HG03558 (cell line): ENCODE measurements around the gene CCL24.
"Not testable (repeated sequence)": the region's sequence is repeated elsewhere in the genome, so short reads cannot be mapped to it uniquely, and the experiment has no call there.

Experiments
- ATAC-seq: cut with Tn5 transposase; IDR thresholded peaks from one replicate; pipeline ENCODE4 v1.9.1; 2021; ENCODE audit warnings: moderate number of reproducible peaks; ENCODE audit not compliant: unreplicated experiment; ENCODE audit errors: extremely low read depth

Gene CCL24

GRCh38 chr7:75823198-75823910, 9.7 kb upstream of the CCL24 start:
- ATAC-seq: no peak

DNA sequence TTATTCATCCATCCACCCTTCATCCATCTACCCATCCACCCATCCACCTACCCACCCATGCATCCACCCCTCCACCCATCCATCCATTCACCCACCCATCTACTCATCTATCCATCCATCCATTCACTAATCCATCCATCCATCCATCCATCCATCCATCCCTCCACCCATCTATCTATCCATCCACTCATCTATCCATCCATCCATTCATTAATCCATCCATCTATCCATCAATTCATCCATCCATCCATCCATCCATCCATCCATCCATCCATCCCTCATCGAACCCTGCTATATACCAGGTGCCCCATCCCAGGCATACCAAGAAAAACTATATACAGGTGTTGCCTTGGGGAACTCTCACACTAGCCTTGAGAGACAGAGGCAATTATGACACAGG, 7.1 kb upstream of the CCL24 start:
- no peak for ATAC-seq

DNA sequence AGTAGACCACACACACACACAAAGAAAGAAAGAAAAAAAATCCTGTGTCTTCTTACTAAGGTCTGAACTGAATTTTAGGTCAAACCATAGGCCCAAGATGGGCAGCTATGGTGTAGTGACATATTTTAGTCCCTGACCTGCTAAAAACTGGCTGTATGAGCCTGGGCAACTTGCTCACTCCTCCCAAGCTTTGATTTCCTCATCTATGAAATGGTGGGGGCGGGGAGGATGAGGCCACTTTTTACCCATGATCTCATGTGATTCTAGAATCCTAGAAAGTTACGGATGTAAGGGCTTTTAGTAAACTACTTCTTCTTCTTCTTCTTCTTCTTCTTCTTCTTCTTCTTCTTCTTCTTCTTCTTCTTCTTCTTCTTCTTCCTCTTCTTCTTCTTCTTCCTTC, 6.1 kb upstream of the CCL24 start:
- no peak for ATAC-seq

GRCh38 chr7:75818472-75818871, 4.9 kb upstream of the CCL24 start:
- no peak for ATAC-seq

DNA sequence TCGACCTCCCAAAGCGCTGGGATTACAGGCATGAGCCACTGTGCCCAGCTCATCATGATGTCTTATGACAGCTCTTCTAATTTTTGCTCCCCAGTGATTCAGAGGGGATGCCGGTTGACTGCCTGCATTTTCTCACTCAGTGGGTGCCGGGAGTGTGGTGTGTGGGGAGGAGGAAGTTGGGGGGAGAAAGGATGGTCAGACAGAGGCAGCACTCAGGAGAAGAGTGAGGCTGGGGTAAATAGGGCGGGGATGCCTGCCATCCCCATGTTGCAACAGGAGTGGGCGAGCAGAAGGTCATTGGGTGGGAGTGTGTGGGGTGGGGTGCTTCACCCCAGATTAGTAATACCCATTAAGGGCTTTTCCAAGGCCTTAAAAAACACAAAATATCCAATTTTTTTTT, 3.5 kb upstream of the CCL24 start:
- ATAC-seq: no peak

DNA sequence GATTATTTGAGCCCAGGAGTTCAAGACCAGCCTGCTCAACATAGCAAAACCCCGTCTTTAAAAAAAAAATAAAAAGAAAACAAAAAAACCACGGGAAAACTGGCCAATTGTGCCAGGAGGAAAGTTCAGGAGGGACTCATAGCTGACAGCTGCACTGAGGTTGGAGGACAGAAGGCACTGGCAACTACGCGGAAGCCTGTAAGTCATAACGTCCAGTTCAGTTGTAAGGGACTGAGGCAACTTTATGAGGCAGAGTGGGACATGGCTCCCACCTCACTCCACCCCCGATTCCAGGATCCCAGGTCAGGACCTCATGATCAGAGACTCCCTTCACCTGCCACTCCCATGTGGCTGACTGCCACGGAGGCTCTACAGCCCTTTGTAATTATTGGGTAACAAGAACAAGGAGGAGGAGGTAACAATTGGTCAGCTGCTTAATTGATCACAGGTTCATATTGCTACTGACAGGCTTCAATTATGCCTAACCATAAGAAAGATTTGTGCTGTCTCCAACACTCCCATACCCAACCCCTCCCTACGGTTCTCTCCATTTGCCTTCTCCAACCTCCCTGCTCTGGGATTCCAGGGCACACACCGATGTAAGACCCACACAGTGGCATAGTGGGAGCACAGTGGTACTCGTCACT, 1.9 kb upstream of the CCL24 start:
- ATAC-seq: no peak

DNA sequence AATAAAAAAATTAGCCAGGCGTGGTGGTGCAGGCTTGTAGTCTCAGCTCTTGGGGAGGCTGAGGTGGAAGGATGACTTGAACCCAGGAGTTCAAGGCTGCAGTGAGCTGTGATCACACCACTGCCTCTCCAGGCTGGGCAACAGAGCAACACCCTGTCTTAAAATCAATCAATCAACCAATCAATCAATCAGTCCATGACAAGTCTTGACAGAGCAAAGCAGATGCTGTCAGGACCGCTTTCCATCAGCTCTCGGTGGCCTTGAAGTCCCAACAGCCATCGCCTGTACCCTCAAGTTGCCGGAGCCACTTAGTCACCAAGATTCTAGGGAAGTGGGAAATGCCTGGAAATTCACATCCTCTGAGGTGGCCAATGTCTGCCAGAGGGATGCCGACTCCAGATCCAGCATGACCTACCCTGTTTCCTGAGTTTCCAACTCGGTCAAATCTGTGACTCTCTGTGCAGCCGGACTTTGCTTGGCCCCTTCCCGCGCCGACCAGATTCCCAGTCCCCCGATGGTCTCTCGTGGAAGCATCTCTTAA, 871 bp upstream of the CCL24 start:
- ATAC-seq: no peak

DNA sequence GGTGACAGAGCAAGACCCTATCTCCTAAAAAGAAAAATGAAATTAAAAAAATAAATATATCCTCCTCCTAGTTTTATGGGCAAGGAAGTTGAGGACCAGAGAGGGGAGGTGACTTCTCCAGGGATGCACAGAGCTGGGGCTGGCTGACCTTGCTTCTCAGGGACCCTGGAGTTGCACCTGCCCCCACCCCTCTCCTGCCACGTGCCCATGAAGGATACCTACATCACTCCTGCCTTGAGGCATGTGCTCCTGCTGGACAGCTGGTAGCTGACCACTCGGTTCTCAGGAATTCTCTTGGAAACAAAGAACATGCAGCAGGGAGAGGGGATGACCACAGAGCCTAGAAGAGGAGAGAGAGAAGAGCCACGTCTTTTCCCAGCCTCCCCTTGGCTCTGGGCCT, 522 bp downstream of the CCL24 start:
- no peak for ATAC-seq

GRCh38 chr7:75811894-75812678, 1.5 kb downstream of the CCL24 start:
- ATAC-seq: no peak

DNA sequence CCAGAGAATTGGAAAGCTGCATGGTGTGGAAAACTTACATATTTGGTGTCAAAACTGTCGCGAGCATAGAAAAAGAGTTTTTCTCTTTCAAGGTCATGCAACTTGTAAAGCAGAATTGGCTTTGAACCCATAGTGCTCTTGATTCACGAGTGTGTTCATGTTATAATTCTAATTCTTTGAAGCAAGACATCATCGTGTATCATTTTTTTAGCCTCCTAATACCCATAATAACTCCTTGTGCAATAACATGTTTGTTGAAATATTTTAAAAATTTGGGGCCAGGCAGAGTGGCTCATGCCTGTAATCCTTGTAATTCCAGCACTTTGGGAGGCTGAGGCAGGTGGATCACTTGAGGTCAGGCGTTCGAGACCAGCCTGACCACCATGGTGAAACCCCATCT, 4.2 kb downstream of the CCL24 start:
- no peak for ATAC-seq

GRCh38 chr7:75808106-75808505, 5.5 kb downstream of the CCL24 start:
- no peak for ATAC-seq

DNA sequence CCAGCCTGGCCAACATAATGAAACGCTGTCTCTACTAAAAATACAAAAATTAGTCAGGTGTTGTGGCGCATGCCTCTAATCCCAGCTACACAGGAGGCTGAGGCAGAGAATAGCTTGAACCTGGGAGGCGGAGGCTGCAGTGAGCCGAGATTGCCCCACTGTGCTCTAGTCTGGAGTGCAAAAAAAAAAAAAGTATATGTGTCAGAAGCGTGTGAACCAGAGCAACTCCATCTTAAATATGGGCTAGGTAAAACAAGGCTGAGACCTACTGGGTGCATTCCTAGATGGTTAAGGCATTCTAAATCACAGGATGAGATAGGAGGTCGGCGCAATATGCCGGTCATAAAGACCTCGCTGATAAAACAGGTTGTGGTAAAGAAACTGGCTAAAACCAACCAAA, 6.2 kb downstream of the CCL24 start:
- no peak for ATAC-seq

DNA sequence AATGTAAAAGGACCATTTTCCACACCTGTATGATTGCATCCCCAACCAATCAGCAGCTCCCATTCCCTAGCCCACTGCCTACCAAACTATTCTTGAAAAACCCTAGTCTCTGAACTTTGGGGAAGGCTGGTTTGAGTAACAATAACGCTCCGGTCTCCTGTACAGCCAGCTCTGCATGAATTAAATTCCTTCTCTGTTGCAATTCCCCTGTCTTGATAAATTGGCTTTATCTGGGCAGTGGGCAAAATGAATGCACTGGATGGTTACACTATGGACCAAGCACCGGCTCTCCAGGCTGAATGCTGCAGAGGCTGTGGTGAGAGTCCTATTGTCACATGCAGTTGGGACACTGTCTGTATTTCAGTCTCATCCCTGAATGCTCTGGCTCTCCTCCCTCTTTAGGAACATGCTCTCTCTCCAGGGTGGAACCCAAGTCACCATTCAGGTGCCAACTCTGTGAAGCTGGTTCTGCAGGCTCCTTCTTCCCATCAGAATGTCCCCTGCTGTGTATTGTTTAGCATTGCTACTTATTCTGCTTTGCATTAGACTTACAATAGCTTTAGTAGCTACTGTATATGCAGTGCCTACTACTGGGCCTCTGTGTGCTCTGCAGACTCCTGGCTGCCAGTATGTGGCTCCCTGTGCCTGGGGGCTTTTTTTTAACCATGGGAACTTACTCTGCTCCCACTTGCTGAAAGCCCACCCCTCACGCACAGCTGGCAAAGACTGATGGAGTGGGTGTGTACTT, 6.9 kb downstream of the CCL24 start:
- ATAC-seq: no peak

DNA sequence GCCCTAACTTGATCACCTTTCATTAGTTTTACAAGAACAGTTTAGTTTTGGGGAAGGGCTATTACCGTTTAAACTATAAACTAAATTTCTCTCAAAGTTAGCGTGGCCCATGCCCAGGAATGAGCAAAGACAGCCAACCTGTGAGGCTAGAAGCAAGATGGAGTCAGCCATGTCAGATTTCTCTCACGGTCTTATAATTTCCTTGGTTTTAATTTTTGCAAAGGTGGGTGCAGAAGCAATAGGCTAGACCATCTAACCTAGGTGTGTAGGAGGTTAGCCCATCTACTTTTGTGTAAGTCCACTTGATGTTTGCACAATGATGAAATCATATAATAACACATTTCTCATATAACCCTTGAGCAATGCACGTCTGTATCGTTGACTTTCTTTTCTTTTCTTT, 8.9 kb downstream of the CCL24 start:
- ATAC-seq: no peak

DNA sequence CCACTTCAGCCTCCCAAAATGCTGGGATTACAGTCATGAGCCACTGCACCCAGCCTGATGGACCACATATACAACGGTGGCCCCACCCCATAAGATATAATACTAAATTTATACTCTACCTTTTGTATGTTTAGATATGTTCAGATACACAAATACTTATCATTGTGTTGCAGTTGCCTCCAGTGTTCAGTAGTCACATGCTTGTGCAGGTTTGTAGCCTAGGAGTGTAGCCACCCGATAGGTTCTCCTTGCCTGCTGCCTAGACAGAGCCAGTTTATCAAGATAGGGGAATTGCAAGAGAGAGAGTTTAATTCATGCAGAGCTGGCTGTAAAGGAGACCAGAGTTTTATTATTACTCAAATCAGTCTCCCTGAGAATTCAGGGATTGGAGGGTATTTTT, 9.6 kb downstream of the CCL24 start:
- no peak for ATAC-seq

- ATAC-seq: no peak
Observed at GRCh38 chr7:75802552-75802821, 11.1 kb downstream of the CCL24 start.

- ATAC-seq: no peak
Observed at GRCh38 chr7:75798770-75799169, 14.8 kb downstream of the CCL24 start.

GRCh38 chr7:75796420-75796819, 17.2 kb downstream of the CCL24 start:
- no peak for ATAC-seq

GRCh38 chr7:75795831-75796285, 17.7 kb downstream of the CCL24 start:
- no peak for ATAC-seq

DNA sequence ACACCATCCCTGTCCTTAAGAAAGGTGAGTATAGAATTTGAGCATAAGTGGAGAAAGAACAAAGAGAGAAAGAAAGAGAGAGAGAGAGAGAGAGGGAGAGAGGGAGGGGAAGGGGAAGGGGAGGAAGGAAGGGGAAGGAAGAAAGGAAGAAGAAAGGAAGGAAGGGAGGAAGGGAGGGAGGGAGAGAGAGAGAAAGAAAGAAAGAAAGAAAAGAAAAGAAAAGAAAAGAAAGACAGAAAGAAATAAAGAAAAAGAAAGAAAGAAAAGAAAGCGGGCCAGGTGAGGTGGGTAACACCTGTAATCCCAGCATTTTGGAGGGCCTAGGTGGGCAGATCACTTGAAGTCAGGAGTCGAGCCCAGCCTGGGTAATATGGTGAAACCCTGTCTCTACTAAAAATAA, 19.9 kb downstream of the CCL24 start:
- ATAC-seq: no peak

DNA sequence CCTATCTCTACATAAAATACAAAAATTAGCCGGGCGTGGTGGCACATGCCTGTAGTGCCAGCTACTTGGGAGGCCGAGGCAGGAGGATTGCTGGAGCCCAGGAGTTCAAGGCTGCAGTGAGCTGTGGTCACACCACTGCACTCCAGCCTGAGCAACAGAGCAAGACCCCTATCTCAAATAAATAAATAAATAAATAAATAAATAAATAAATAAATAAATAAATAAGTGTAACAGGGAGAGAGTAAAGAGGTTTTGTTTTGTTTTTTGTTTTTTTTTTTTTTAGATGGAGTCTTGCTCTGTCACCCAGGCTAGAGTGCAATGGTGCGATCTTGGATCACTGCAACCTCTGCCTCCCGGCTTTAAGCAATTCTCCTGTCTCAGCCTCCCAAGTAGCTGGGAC, 21.0 kb downstream of the CCL24 start:
- ATAC-seq: not testable (repeated sequence)
